Measurements from ENCODE around the gene CD8B2.

DNA sequence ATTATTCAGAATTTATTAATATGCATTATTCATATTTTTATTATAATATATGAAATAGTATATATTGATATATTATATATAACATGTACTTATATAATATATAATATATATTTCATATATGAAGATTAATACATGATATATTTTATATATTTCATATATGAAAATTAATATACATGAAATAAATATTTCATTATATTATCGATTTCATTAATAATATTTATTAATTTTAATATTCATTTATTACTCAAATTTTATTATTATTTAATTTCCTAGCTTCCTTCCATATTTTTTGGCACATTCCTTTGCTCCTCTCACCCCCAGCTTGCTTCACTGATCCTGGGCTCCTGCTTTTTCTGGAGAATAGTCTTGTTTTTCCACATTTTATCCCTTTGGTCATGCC, 29.7 kb downstream of the CD8B2 start:
- TF ChIP-seq, protein P1, sequence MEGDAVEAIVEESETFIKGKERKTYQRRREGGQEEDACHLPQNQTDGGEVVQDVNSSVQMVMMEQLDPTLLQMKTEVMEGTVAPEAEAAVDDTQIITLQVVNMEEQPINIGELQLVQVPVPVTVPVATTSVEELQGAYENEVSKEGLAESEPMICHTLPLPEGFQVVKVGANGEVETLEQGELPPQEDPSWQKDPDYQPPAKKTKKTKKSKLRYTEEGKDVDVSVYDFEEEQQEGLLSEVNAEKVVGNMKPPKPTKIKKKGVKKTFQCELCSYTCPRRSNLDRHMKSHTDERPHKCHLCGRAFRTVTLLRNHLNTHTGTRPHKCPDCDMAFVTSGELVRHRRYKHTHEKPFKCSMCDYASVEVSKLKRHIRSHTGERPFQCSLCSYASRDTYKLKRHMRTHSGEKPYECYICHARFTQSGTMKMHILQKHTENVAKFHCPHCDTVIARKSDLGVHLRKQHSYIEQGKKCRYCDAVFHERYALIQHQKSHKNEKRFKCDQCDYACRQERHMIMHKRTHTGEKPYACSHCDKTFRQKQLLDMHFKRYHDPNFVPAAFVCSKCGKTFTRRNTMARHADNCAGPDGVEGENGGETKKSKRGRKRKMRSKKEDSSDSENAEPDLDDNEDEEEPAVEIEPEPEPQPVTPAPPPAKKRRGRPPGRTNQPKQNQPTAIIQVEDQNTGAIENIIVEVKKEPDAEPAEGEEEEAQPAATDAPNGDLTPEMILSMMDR (IDR thresholded peaks at IDR 0.05) = no peak
- no peak for TF ChIP-seq EP300 (IDR thresholded peaks at IDR 0.05)
- no peak for TF ChIP-seq POLR2A (IDR thresholded peaks at IDR 0.05; ENCODE audit: low read length)
- TF ChIP-seq PHF8 (IDR thresholded peaks at IDR 0.05; ENCODE audit: borderline replicate concordance, low read depth) = no peak
- TF ChIP-seq, protein P2, sequence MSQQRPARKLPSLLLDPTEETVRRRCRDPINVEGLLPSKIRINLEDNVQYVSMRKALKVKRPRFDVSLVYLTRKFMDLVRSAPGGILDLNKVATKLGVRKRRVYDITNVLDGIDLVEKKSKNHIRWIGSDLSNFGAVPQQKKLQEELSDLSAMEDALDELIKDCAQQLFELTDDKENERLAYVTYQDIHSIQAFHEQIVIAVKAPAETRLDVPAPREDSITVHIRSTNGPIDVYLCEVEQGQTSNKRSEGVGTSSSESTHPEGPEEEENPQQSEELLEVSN (IDR thresholded peaks at IDR 0.05; ENCODE audit: borderline replicate concordance, low read depth) = no peak
- TF ChIP-seq RCOR1 (IDR thresholded peaks at IDR 0.05; ENCODE audit: low read depth, low read length) = no peak
- no peak for TF ChIP-seq MYC (IDR thresholded peaks at IDR 0.05; ENCODE audit: borderline replicate concordance, low read length)
- TF ChIP-seq JUNB (IDR thresholded peaks at IDR 0.05) = no peak
- TF ChIP-seq, protein P3, sequence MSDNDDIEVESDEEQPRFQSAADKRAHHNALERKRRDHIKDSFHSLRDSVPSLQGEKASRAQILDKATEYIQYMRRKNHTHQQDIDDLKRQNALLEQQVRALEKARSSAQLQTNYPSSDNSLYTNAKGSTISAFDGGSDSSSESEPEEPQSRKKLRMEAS (IDR thresholded peaks at IDR 0.05) = no peak
- TF ChIP-seq, protein P4, sequence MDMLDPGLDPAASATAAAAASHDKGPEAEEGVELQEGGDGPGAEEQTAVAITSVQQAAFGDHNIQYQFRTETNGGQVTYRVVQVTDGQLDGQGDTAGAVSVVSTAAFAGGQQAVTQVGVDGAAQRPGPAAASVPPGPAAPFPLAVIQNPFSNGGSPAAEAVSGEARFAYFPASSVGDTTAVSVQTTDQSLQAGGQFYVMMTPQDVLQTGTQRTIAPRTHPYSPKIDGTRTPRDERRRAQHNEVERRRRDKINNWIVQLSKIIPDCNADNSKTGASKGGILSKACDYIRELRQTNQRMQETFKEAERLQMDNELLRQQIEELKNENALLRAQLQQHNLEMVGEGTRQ (IDR thresholded peaks at IDR 0.05) = no peak

Data from A549 (cell line).